Measurements from ENCODE around the gene ARL14.

ARL14 gene

DNA sequence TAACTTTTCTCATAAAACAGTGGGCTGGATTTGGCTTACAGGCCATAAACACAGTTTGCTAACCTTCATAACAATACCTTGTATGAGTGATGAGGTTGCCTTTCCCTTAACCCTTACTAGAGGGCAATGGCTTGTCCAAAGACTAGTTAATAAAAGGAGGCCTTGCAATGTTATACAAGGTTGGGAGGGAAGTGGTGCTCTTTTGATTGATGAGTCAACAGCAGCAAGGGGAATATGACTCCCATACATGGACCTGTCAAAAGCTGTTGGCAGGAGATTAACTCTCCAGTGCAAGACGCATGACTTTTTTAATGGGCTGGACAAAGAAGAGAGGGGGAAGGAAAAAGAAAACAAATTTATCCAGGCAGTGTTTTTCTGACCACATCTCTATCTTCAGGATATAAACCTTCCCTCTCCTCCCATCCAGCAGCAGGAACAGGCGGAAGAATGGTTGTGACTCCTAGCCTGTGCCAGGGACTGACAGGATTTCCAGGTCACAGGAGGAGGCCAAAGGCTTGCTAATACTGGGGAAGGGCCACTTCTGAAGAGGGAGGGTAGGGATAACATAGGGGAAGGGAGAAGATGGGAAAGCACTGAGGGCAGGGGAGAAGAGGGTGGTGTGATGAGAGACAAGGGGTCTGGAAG lies 35.2 kb upstream of the ARL14 start:
- TF ChIP-seq, protein P1, sequence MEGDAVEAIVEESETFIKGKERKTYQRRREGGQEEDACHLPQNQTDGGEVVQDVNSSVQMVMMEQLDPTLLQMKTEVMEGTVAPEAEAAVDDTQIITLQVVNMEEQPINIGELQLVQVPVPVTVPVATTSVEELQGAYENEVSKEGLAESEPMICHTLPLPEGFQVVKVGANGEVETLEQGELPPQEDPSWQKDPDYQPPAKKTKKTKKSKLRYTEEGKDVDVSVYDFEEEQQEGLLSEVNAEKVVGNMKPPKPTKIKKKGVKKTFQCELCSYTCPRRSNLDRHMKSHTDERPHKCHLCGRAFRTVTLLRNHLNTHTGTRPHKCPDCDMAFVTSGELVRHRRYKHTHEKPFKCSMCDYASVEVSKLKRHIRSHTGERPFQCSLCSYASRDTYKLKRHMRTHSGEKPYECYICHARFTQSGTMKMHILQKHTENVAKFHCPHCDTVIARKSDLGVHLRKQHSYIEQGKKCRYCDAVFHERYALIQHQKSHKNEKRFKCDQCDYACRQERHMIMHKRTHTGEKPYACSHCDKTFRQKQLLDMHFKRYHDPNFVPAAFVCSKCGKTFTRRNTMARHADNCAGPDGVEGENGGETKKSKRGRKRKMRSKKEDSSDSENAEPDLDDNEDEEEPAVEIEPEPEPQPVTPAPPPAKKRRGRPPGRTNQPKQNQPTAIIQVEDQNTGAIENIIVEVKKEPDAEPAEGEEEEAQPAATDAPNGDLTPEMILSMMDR (IDR thresholded peaks at IDR 0.05) = no peak
- DNase-seq (ENCODE audit: low spot score) = no peak
- H3K4me3 ChIP-seq = no peak overlapping the region
- H3K27ac ChIP-seq = no peak overlapping the region

DNA sequence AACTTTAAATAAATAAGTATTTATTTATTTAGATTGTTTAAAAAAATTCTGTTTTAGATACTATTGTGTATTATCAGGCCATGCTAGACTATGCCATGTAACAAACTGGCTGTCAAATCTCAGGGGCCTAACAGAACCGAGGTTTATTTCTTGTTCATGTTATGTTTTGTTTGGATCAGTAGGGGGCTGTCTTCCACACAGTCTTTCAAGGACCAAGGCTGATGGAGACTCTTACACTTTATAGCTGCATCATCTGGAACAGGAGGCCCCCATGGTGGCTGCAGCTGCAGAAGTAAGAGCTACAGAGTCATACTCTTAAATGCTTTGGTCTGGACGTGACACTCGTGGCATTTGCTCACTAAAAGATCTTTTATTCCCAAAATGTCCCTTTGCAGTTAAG lies 33.0 kb upstream of the ARL14 start:
- TF ChIP-seq, protein P1 (IDR thresholded peaks at IDR 0.05) = no peak
- no peak overlapping the region for H3K4me3 ChIP-seq
- no peak for DNase-seq (ENCODE audit: low spot score)
- H3K27ac ChIP-seq = no peak overlapping the region

DNA sequence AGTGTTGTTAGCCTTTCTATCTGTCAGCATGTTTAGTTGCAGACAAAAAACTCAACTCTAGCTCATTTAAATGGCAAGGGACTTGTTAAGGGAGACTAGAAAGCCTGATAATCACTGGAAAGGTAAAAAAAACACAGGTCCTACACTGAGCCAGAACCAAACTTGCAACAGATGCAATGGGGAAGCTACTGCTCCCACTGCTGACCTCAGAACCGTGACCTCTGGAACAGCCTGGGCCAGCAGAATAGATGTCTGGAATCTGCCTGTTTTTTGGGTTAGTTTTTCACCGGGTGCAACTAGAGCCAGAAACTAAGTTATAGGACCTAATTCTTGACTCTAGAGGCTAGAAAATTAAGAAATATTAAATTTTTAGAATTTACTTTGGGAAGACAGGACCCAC lies 32.5 kb upstream of the ARL14 start:
- Histone ChIP-seq H3K4me3 (no peak overlapping the region), H3K27ac (no peak overlapping the region)
- TF ChIP-seq, protein P1 (IDR thresholded peaks at IDR 0.05) = no peak
- no peak for DNase-seq (ENCODE audit: low spot score)

DNA sequence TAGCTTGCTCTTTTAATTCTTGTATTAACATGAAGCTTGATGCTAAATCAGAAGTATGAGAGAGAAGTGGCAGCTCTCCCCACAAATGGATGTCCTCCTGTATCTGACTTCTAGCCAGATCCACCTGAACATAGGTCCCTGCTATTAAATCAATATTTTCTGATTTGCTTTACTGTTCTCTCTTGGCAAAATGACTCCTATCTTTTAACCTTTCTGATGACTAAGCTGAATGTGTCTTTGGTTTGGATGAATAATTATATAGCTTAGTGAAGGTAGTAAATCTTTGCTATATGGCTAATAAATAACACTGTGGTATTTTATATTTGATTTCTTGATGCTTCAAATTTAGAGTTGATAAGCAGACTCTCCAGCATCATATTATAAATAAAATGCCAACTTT lies 28.3 kb upstream of the ARL14 start:
- no peak for DNase-seq (ENCODE audit: low spot score)
- Histone ChIP-seq H3K27ac (no peak overlapping the region), H3K4me3 (no peak overlapping the region)
- TF ChIP-seq, protein P1 (IDR thresholded peaks at IDR 0.05) = no peak

DNA sequence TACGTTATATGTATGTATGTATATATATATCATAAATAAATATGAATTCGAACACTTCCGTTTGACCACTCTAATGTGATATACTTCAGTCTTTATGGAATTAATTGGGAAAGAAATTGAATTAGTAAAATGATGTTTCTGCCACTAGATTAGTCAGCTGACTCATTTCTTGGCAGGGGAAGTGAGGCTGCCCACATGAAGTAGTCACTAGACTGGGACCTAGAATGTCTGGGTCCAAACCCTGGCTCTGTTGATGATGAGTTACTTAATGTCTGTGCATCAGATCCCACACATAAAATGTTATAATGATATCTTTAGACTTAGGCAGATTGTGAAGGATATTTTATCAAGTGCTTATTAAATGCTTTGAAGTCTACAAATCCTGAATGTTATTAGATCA lies 27.4 kb upstream of the ARL14 start:
- no peak for DNase-seq (ENCODE audit: low spot score)
- Histone ChIP-seq H3K27ac (no peak overlapping the region), H3K4me3 (no peak overlapping the region)
- TF ChIP-seq, protein P1 (IDR thresholded peaks at IDR 0.05) = no peak

DNA sequence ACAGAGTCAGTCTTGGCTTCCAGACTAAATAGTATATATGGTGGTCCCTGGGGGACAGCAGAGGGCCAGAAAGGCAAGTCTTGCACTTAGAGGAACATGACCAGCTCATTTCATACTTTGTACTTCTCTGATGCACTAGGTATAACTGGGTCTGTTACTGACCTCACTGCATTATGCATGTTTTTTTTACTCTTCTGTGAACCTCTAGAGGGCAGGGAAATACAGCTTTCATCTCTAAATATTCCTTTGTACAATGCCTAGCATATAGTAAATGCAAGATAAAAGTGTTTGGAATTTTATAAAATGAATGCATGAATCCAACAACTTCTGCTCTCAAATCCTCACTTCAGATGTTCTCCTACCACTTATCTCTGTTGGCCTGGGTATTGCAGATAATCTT lies 23.4 kb upstream of the ARL14 start:
- DNase-seq (ENCODE audit: low spot score) = no peak
- H3K27ac ChIP-seq = no peak overlapping the region
- no peak overlapping the region for H3K4me3 ChIP-seq
- TF ChIP-seq, protein P1 (IDR thresholded peaks at IDR 0.05) = no peak

DNA sequence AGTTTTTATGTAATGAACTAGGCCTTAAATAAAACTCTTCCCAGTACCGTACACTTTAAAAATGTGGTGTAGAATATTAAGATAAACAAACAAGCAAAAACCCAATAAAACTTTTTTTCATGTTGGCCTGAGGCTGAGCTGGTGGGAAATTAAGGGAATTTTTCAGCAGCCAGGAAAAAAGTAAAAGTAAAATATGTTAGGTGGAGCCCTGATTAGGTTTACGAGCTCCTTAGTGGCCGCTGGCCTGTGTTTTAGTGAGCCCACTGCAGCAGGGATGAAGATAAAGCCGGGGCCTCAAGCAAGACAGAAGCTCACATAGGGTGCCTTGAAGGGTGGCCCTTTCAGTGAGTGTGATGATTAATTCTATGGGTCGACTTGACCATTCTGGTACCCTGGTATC lies 16.1 kb upstream of the ARL14 start:
- TF ChIP-seq, protein P1 (IDR thresholded peaks at IDR 0.05) = no peak
- H3K4me3 ChIP-seq = no peak overlapping the region
- DNase-seq (ENCODE audit: low spot score) = no peak
- H3K27ac ChIP-seq = no peak overlapping the region
